HG02852 (cell line): ENCODE measurements around the gene ZNF202.

ENCODE experiments used
- ATAC-seq: cut with Tn5 transposase; IDR thresholded peaks from one replicate; pipeline ENCODE4 v1.9.1; 2021; ENCODE audit warnings: mild to moderate bottlenecking, moderate library complexity; ENCODE audit not compliant: unreplicated experiment

ZNF202 gene

GRCh38 chr11:123684601-123685000 lies 56.9 kb downstream of the ZNF202 start:
- ATAC-seq = no peak

GRCh38 chr11:123683428-123684170 lies 57.9 kb downstream of the ZNF202 start:
- ATAC-seq = no peak

DNA sequence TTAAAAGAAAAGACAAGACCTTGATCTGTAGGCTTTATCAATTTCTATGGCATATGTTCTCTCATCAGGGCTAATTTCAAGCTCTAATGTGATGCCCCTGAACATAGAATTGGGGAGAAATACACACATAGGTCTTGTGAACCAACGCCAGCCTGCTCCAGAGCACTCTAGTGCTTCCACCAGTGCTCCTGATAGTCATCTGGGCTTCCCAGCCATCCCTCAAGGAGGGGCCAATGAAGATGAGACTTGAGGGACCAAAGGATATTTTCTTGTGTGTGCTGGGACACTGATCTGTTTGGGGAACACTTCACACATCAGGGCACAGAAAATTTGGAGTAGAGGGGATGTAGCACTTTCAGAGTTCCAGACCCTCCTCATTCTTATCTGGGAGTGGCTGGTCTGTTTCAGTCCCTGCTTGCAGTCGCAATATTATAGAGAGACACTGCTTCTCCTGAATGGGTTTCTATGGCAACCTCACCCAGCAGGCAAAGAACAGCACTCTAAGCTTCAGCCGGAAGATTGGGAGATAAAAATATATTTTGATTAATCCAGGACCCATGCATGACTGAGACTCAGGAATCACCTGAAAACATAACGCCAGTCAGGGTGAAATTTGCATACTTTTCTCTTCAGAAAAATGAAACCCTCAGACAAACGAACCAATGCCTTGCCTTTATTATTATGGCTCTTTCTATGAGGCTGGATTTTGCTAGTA lies 58.6 kb downstream of the ZNF202 start:
- no peak for ATAC-seq

GRCh38 chr11:123681030-123681429 lies 60.4 kb downstream of the ZNF202 start:
- no peak for ATAC-seq

DNA sequence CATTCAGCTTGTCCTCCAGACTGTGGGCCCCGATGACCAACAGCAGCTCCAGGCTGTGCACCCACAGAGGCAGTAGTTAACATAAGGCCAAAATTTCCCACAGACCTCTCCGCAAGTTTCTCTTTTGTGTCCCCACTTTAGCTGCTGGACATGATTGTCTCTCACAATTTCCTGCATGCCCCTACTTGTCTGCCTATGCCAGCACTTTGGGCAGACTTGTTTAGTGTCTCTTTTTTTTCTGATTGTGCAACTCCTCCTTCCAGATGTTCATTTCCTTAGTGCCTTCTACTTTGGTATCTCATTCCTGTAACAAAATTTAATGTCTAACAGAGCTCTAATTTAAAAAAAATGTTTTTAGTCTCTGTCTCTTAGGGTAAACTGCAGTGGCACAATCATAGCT lies 63.2 kb downstream of the ZNF202 start:
- ATAC-seq = no peak

GRCh38 chr11:123677510-123677909 lies 64.0 kb downstream of the ZNF202 start:
- ATAC-seq = no peak

- ATAC-seq = no peak
Measured at GRCh38 chr11:123674297-123674696, 67.2 kb downstream of the ZNF202 start.
